Measurements from ENCODE around the gene USP5. TPM values are rescaled to one million over a fixed set of nuclear protein-coding genes. Genes with fewer than 3 reads are reported as not detected.
"Not testable (repeated sequence)": the region's sequence is repeated elsewhere in the genome, so short reads cannot be mapped to it uniquely, and the experiment has no call there.

Gene USP5
- total RNA-seq, 4 donors from 2014 or later = 33.4 to 39.4 (median 36.7) TPM

DNA sequence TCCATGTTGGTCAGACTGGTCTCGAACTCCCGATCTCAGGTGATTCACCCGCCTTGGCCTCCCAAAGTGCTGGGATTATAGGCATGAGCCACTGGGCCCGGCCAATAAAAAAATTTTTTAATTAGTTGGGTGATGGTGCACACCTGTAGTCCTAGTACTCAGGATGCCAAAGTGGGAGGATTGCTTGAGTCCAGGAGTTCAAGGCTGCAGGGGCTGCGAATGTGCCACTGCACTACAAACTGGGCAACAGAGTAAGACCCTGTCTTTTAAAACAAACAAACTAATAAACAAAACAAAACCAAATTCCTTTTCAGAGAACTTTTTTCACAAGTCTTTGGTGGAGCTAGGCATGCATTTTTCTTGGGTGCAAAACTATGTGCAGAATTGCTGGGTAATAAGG lies 31.3 kb downstream of the USP5 start:
- TF ChIP-seq, protein P1, sequence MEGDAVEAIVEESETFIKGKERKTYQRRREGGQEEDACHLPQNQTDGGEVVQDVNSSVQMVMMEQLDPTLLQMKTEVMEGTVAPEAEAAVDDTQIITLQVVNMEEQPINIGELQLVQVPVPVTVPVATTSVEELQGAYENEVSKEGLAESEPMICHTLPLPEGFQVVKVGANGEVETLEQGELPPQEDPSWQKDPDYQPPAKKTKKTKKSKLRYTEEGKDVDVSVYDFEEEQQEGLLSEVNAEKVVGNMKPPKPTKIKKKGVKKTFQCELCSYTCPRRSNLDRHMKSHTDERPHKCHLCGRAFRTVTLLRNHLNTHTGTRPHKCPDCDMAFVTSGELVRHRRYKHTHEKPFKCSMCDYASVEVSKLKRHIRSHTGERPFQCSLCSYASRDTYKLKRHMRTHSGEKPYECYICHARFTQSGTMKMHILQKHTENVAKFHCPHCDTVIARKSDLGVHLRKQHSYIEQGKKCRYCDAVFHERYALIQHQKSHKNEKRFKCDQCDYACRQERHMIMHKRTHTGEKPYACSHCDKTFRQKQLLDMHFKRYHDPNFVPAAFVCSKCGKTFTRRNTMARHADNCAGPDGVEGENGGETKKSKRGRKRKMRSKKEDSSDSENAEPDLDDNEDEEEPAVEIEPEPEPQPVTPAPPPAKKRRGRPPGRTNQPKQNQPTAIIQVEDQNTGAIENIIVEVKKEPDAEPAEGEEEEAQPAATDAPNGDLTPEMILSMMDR (IDR thresholded peaks at IDR 0.05) = no peak
- ATAC-seq (ENCODE audit: low FRiP score) = no peak
- DNase-seq (ENCODE audit: low spot score) = no peak

DNA sequence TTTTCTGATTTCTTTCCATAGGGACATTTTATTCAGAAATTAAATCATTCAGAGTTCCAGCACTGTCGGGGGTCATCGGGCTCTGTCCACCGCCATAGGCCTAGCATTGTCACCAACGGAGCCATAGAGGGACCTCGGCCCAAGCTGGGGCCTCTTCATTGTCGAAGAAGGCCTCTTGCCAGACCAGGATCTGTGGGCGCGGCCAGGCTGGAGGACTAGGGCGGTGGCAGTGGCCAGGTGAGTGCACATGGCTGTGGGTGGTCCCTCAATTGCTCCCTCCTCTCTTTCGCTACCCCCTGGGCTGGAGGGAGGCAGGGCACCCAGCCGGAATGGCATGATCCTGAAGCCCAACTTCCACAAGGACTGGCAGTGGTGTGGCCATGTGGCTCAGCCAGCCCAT lies 31.7 kb downstream of the USP5 start:
- TF ChIP-seq, protein P1 (IDR thresholded peaks at IDR 0.05) = no peak
- ATAC-seq (ENCODE audit: low FRiP score) (no peak), DNase-seq (ENCODE audit: low spot score) (no peak)

DNA sequence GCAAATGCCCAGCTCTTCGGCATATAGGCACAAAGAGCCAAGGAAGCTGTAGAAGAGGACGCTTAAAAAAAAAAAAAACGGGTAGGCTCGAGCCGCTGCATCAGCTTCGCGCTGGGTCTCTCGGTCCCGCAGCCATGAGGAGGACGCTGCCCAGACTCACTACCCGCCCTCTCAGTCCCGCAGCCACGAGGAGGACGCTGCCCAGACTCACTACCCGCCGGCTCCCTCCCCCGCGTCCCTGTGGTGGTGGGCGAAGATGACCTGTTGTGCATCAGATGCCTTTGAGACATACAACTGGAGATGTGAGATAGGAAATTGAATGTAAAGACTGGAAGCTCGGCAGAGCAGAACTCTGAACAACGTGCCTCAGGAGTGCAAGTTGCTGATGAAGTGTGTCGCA lies 32.6 kb downstream of the USP5 start:
- DNase-seq (ENCODE audit: low spot score) = no peak
- ATAC-seq (ENCODE audit: low FRiP score) = no peak
- TF ChIP-seq, protein P1 (IDR thresholded peaks at IDR 0.05) = no peak

DNA sequence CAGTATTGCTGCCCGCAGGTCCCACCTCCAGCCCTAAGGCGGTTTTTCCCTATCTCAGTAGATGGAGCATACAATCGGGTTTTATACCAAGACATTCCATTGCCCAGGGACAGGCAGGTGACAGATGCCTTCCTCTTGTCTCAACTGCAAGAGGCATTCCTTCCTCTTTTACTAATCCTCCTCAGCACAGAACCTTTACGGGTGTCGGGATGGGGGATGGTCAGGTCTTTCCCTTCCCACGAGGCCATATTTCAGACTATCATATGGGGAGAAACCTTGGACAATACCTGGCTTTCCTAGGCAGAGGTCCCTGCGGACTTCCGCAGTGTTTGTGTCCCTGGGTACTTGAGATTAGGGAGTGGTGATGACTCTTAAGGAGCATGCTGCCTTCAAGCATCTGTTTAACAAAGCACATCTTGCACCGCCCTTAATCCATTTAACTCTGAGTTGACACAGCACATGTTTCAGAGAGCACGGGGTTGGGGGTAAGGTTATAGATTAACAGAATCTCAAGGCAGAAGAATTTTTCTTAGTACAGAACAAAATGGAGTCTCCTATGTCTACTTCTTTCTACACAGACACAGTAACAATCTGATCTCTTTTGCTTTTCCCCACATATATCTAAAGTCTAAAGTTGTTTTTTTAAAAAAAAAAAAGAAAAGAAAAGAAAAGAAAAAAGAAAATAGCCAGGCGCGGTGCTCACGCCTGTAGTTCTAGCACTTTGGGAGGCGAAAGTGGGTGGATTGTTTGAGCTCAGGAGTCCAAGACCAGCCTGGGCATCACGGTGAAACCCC lies 34.5 kb downstream of the USP5 start:
- not testable (repeated sequence) for DNase-seq (ENCODE audit: low spot score); ATAC-seq (ENCODE audit: low FRiP score)

DNA sequence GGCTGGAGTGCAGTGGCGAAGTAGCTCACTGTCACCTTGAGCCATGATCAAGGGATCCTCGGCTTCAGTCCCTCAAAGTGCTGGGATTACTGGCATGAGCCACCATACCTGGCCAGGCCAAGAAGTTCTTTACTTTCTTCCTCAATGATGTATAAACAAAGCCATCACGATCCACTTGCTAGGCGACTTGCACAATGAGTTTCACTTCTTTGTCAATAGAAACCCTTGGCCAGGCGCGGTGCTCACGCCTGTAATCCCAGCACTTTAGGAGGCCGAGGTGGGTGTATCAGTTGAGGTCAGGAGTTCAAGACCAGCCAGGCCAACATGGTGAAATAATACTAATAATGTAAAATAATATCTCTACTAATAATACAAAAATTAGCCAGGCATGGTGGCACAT lies 35.5 kb downstream of the USP5 start:
- TF ChIP-seq, protein P1 (IDR thresholded peaks at IDR 0.05) = no peak
- ATAC-seq (ENCODE audit: low FRiP score) = no peak
- DNase-seq (ENCODE audit: low spot score) = no peak

DNA sequence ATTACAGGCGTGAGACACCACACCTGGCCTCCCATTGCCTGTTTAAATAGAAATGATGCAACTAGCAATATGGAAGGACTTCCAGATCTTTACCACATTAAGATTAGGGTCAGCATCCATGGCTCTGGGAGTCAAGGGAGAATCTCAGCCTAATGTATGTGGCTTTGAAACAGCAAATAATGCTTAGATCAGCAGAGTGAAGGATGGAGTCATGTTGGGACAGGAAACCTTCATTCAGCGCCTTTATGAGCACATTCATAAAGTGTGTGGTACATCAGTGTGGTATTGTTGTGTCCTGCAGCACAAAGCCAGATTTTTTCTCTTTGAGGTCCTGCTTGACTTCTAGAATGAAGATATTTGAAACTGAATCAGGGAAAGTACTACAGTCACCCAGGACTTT lies 36.4 kb downstream of the USP5 start:
- no peak for DNase-seq (ENCODE audit: low spot score)
- TF ChIP-seq, protein P1 (IDR thresholded peaks at IDR 0.05) = no peak
- no peak for ATAC-seq (ENCODE audit: low FRiP score)

DNA sequence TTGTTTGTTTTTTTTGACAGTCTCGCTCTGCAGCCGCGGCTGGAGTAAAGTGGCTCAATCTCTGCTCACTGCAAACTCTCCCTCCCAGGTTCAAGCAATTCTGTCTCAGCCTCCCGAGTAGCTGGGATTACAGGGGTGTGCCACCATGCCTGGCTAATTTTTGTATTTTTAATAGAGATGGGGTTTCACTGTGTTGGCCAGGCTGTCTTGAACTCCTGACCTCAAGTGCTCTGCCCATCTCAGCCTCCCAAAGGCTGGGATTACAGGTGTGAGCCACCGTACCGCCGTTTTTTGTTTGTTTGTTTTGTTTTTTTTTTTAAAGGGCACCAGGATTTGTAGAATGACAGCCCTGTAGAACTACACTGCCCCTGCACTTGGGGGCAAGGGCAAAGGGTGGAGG lies 36.8 kb downstream of the USP5 start:
- not testable (repeated sequence) for DNase-seq (ENCODE audit: low spot score); ATAC-seq (ENCODE audit: low FRiP score)

DNA sequence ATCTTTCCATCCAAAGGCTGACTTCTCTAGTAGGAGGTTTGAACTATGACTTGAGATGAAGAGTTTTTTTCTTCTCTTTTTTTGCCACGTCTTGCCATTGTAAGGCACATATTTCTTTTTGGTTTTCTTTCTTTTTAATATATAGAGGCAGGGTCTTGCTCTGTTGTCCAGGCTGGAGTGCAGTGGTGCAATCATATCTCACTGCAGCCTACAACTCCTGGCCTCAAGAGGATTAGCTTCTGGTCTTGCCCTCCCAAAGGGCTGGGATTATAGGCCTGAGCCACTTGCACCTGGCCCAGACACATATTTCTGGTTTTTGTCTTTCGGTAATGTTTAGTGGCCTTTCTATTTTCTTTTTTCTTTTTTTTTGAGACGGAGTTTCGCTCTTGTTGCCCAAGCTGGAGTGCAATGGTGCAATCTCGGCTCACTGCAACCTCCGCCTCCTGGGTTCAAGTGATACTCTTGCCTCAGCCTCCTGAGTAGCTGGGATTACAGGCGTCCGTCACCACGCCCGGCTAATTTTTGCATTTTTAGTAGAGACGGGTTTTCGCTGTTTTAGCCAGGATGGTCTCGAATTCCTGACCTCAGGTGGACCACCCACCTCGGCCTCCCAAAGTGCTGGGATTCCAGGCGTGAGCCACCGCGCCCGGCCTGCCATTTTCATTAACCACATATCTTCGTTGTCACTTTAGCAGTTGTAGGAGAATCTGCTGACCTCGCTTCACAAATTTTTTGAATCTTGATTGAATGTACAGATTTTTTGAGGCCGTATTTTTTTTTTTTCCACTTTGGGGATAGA lies 38.0 kb downstream of the USP5 start:
- ATAC-seq (ENCODE audit: low FRiP score); DNase-seq (ENCODE audit: low spot score): not testable (repeated sequence)

Data from omental fat pad (tissue), 4 donors.